ENCODE data around the gene CCR9.
A peak's percentile ranks its signal among the peaks of the same experiment; 100 is the strongest.

Gene CCR9

GRCh38 chr3:45948311-45948781 lies 62.0 kb downstream of the CCR9 start:
- ATAC-seq (no peak), DNase-seq (no peak)
- Mint-ChIP-seq H3K27ac (peak overlapping the region in 1 of 2 donors; percentile 49), H3K4me1 (peaks cover 92% of the 10 kb centered on the region), H3K9me3 (no peaks in the 10 kb centered on the region), H3K4me3 (no peak overlapping the region), H3K27me3 (no peaks in the 10 kb centered on the region)

- ATAC-seq (no peak), DNase-seq (no peak)
- Mint-ChIP-seq H3K27ac (no peak overlapping the region), H3K9me3 (no peaks in the 10 kb centered on the region), H3K4me3 (peak overlapping the region in 1 of 2 donors; percentile 21), H3K4me1 (peaks cover 91% of the 10 kb centered on the region), H3K27me3 (no peaks in the 10 kb centered on the region)
Observed at GRCh38 chr3:45948881-45949280, 62.5 kb downstream of the CCR9 start.

- ATAC-seq, result no peak
- H3K27me3 Mint-ChIP-seq, result no peaks in the 10 kb centered on the region
- no peak overlapping the region for H3K27ac Mint-ChIP-seq
Observed at GRCh38 chr3:45949432-45949831, 63.1 kb downstream of the CCR9 start.

DNA sequence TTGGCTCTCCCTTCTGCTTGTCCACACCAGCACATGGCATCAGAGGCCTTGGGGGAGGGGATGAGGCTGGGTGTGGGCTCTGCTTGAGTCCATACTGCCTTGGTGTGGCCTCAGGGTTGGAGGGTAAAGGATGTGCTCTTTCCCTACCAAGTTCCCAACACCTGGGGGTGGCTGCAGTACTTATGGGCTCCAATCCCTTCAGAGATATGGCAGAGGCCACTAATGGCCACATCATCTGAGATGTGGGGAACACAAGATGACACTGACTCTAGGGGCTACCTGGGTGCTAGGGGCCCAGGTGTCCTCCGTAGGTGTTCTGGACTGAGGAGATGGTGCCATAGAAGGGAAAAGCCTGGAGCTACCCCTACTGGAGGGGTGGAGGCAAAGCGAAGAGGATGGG lies 63.8 kb downstream of the CCR9 start:
- Mint-ChIP-seq H3K4me3 (peak overlapping the region; percentile 33 to 62), H3K27me3 (no peaks in the 10 kb centered on the region), H3K9me3 (no peaks in the 10 kb centered on the region), H3K4me1 (peaks cover 93% of the 10 kb centered on the region), H3K27ac (peak overlapping the region in 1 of 2 donors; percentile 79)
- DNase-seq (no peak), ATAC-seq (no peak)

More at GRCh38 chr3:45949432-45949831, 63.1 kb downstream of the CCR9 start:
- Mint-ChIP-seq H3K4me3 (peak overlapping the region; percentile 10 to 33), H3K9me3 (no peaks in the 10 kb centered on the region), H3K4me1 (peaks cover 94% of the 10 kb centered on the region)
- DNase-seq, result peak in 1 of 2 donors; percentile 8

- H3K27ac Mint-ChIP-seq, result peak overlapping the region in 1 of 2 donors; percentile 79
Observed at GRCh38 chr3:45950686-45951600, 64.6 kb downstream of the CCR9 start.

GRCh38 chr3:45951946-45952345 lies 65.6 kb downstream of the CCR9 start:
- Mint-ChIP-seq H3K27ac (no peak overlapping the region), H3K4me3 (peak overlapping the region in 1 of 2 donors; percentile 36), H3K27me3 (no peaks in the 10 kb centered on the region), H3K9me3 (no peaks in the 10 kb centered on the region), H3K4me1 (peaks cover 82% of the 10 kb centered on the region)
- no peak for ATAC-seq
- no peak for DNase-seq

More at GRCh38 chr3:45950686-45951600, 64.6 kb downstream of the CCR9 start:
- peaks cover 92% of the 10 kb centered on the region for H3K4me1 Mint-ChIP-seq
- H3K27me3 Mint-ChIP-seq, result no peaks in the 10 kb centered on the region
- H3K9me3 Mint-ChIP-seq, result no peaks in the 10 kb centered on the region
- DNase-seq (peak; percentile 66 to 84), ATAC-seq (peak; percentile 95)
- peak overlapping the region; percentile 28 to 62 for H3K4me3 Mint-ChIP-seq

DNA sequence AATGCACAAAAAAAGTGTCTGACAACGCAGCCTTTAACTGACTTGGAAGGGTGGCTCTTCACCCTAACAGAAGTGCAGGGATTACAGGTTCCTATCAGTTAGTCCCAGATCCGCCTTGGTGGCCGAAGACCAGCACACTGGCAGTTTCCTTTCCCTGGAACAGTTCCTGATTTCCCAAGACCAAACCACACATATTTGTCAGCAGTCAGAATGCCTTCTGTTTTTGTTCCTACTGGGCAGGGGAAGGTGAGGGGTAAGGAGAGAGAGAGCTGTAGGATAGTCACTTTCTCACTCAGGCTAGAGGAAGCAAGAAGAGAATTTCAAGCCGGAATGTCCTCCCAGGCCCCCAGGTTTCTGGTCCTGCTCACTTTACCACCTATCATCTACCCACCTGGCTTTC lies 66.1 kb downstream of the CCR9 start:
- ATAC-seq (no peak), DNase-seq (no peak)
- Mint-ChIP-seq H3K27ac (no peak overlapping the region), H3K9me3 (no peaks in the 10 kb centered on the region), H3K4me1 (peaks cover 77% of the 10 kb centered on the region), H3K4me3 (no peak overlapping the region), H3K27me3 (no peaks in the 10 kb centered on the region)
